Neutrophil (primary cell): ENCODE results near the gene FAM184A.
"Not testable (repeated sequence)": the region's sequence is repeated elsewhere in the genome, so short reads cannot be mapped to it uniquely, and the experiment has no call there.

Experiments
- H3K27ac ChIP-seq: fragments of 200-600 bp; sonication (generic); 2 replicates; pipeline ENCODE4 v1.5.1; 2016; ENCODE audit warnings: mild to moderate bottlenecking, moderate library complexity
- H3K27me3 ChIP-seq: fragments of 200-600 bp; sonication (generic); 2 replicates; pipeline ENCODE4 v1.6.0; 2016; ENCODE audit warnings: mild to moderate bottlenecking
- H3K36me3 ChIP-seq: fragments of 200-600 bp; sonication (generic); 2 replicates; pipeline ENCODE4 v1.5.1; 2017
- H3K4me1 ChIP-seq, 2 experiments: fragments of 200-600 bp in 1 of 2; sonication (generic) in 1 of 2; 1 replicate in 1 of 2; 2 replicates in 1 of 2; pipeline versions ENCODE4 v1.5.1 to v1.6.1; 2013 to 2016; ENCODE audit warnings: low read depth in 1 of 2, low read length in 1 of 2, mild to moderate bottlenecking in 1 of 2, moderate library complexity in 1 of 2; ENCODE audit not compliant: control insufficient read depth in 1 of 2, insufficient read depth in 1 of 2
- H3K4me3 ChIP-seq, 2 experiments: fragments of 200-600 bp in 1 of 2; sonication (generic) in 1 of 2; 1 replicate in 1 of 2; 2 replicates in 1 of 2; pipeline ENCODE4 v1.5.1; 2013 to 2016; ENCODE audit warnings: low read depth in 1 of 2, low read length in 1 of 2, mild to moderate bottlenecking in 1 of 2, moderate library complexity in 1 of 2
- H3K9me3 ChIP-seq: fragments of 200-600 bp; sonication (generic); 2 replicates; pipeline ENCODE4 v1.5.1; 2016
- CTCF ChIP-seq: fragments of 200-600 bp; sonication (generic); IDR thresholded peaks from 2 replicates; pipeline ENCODE4 v1.5.1; 2016; ENCODE audit warnings: antibody characterized with exemption

FAM184A gene

GRCh38 chr6:119022796-119023195, 55.7 kb downstream of the FAM184A start:
- no peaks in the 10 kb centered on the region for H3K27me3 ChIP-seq
- H3K36me3 ChIP-seq = no peaks in the 10 kb centered on the region
- H3K27ac ChIP-seq = no peak overlapping the region
- H3K9me3 ChIP-seq = no peaks in the 10 kb centered on the region
- H3K4me3 ChIP-seq = no peak overlapping the region
- H3K4me1 ChIP-seq = no peaks in the 10 kb centered on the region
- TF ChIP-seq CTCF = no peak

- Histone ChIP-seq H3K27ac (no peak overlapping the region), H3K27me3 (no peaks in the 10 kb centered on the region), H3K4me1 (no peaks in the 10 kb centered on the region), H3K4me3 (no peak overlapping the region), H3K9me3 (no peaks in the 10 kb centered on the region), H3K36me3 (no peaks in the 10 kb centered on the region)
- TF ChIP-seq CTCF = no peak
Measured at GRCh38 chr6:119020597-119021561, 57.6 kb downstream of the FAM184A start.

- not testable (repeated sequence) for H3K36me3 ChIP-seq, H3K9me3 ChIP-seq, H3K27ac ChIP-seq, H3K4me1 ChIP-seq, H3K4me3 ChIP-seq, H3K27me3 ChIP-seq
Measured at GRCh38 chr6:119015165-119015564, 63.3 kb downstream of the FAM184A start.

GRCh38 chr6:119012521-119012920, 65.9 kb downstream of the FAM184A start:
- Histone ChIP-seq H3K27me3 (no peaks in the 10 kb centered on the region), H3K9me3 (no peaks in the 10 kb centered on the region), H3K4me1 (no peaks in the 10 kb centered on the region), H3K36me3 (no peaks in the 10 kb centered on the region), H3K4me3 (no peak overlapping the region), H3K27ac (no peak overlapping the region)
- no peak for TF ChIP-seq CTCF

- H3K4me1 ChIP-seq, H3K27me3 ChIP-seq, H3K9me3 ChIP-seq, H3K27ac ChIP-seq, H3K36me3 ChIP-seq, H3K4me3 ChIP-seq: not testable (repeated sequence)
Measured at GRCh38 chr6:119009266-119009665, 69.2 kb downstream of the FAM184A start.

GRCh38 chr6:119006974-119007373, 71.5 kb downstream of the FAM184A start:
- Histone ChIP-seq H3K27me3 (no peaks in the 10 kb centered on the region), H3K27ac (no peak overlapping the region), H3K4me3 (no peak overlapping the region), H3K4me1 (no peaks in the 10 kb centered on the region), H3K9me3 (no peaks in the 10 kb centered on the region), H3K36me3 (no peaks in the 10 kb centered on the region)
- no peak for TF ChIP-seq CTCF
